ENCODE data around the gene CYP24A1.

CYP24A1 gene

GRCh38 chr20:54148947-54149764 is 24.6 kb downstream of the CYP24A1 start:
- Mint-ChIP-seq H3K27ac (no peak overlapping the region), H3K9me3 (no peaks in the 10 kb centered on the region), H3K36me3 (ENCODE audit: low read depth) (no peaks in the 10 kb centered on the region), H3K4me3 (no peak overlapping the region), H3K4me1 (ENCODE audit: low read depth) (no peaks in the 10 kb centered on the region), H3K27me3 (peaks cover 7% of the 10 kb centered on the region)

GRCh38 chr20:54146672-54147071 is 27.1 kb downstream of the CYP24A1 start:
- no peaks in the 10 kb centered on the region for H3K36me3 Mint-ChIP-seq (ENCODE audit: low read depth)
- peaks cover 11% of the 10 kb centered on the region for H3K27me3 Mint-ChIP-seq
- no peaks in the 10 kb centered on the region for H3K4me1 Mint-ChIP-seq (ENCODE audit: low read depth)
- no peak overlapping the region for H3K4me3 Mint-ChIP-seq
- H3K27ac Mint-ChIP-seq, result no peak overlapping the region
- no peaks in the 10 kb centered on the region for H3K9me3 Mint-ChIP-seq

GRCh38 chr20:54144847-54145414 is 28.9 kb downstream of the CYP24A1 start:
- Mint-ChIP-seq H3K9me3 (no peaks in the 10 kb centered on the region), H3K27me3 (peaks cover 15% of the 10 kb centered on the region), H3K27ac (no peak overlapping the region), H3K4me1 (ENCODE audit: low read depth) (no peaks in the 10 kb centered on the region), H3K4me3 (no peak overlapping the region), H3K36me3 (ENCODE audit: low read depth) (no peaks in the 10 kb centered on the region)

GRCh38 chr20:54140927-54141566 is 32.7 kb downstream of the CYP24A1 start:
- H3K27ac Mint-ChIP-seq, result no peak overlapping the region
- no peak overlapping the region for H3K4me3 Mint-ChIP-seq
- no peaks in the 10 kb centered on the region for H3K36me3 Mint-ChIP-seq (ENCODE audit: low read depth)
- H3K27me3 Mint-ChIP-seq, result peaks cover 19% of the 10 kb centered on the region
- no peaks in the 10 kb centered on the region for H3K9me3 Mint-ChIP-seq
- no peaks in the 10 kb centered on the region for H3K4me1 Mint-ChIP-seq (ENCODE audit: low read depth)

GRCh38 chr20:54140486-54140885 is 33.3 kb downstream of the CYP24A1 start:
- Mint-ChIP-seq H3K9me3 (no peaks in the 10 kb centered on the region), H3K4me3 (no peak overlapping the region), H3K27me3 (peaks cover 19% of the 10 kb centered on the region), H3K36me3 (ENCODE audit: low read depth) (no peaks in the 10 kb centered on the region), H3K27ac (no peak overlapping the region), H3K4me1 (ENCODE audit: low read depth) (no peaks in the 10 kb centered on the region)

- Mint-ChIP-seq H3K4me1 (ENCODE audit: low read depth) (no peaks in the 10 kb centered on the region), H3K36me3 (ENCODE audit: low read depth) (no peaks in the 10 kb centered on the region), H3K27me3 (peaks cover 19% of the 10 kb centered on the region), H3K4me3 (no peak overlapping the region), H3K27ac (no peak overlapping the region), H3K9me3 (no peaks in the 10 kb centered on the region)
Measured at GRCh38 chr20:54140067-54140466, 33.7 kb downstream of the CYP24A1 start.

- H3K4me1 Mint-ChIP-seq (ENCODE audit: low read depth), result no peaks in the 10 kb centered on the region
- H3K9me3 Mint-ChIP-seq, result no peaks in the 10 kb centered on the region
- H3K4me3 Mint-ChIP-seq, result no peak overlapping the region
- peaks cover 19% of the 10 kb centered on the region for H3K27me3 Mint-ChIP-seq
- no peak overlapping the region for H3K27ac Mint-ChIP-seq
- no peaks in the 10 kb centered on the region for H3K36me3 Mint-ChIP-seq (ENCODE audit: low read depth)
Measured at GRCh38 chr20:54139188-54139587, 34.6 kb downstream of the CYP24A1 start.

GRCh38 chr20:54138427-54138826 is 35.4 kb downstream of the CYP24A1 start:
- Mint-ChIP-seq H3K27ac (no peak overlapping the region), H3K27me3 (peaks cover 19% of the 10 kb centered on the region), H3K4me3 (no peak overlapping the region), H3K4me1 (ENCODE audit: low read depth) (no peaks in the 10 kb centered on the region), H3K9me3 (no peaks in the 10 kb centered on the region), H3K36me3 (ENCODE audit: low read depth) (no peaks in the 10 kb centered on the region)

GRCh38 chr20:54137115-54137514 is 36.7 kb downstream of the CYP24A1 start:
- H3K36me3 Mint-ChIP-seq (ENCODE audit: low read depth), result no peaks in the 10 kb centered on the region

GRCh38 chr20:54134445-54135220 is 39.2 kb downstream of the CYP24A1 start:
- no peaks in the 10 kb centered on the region for H3K4me1 Mint-ChIP-seq (ENCODE audit: low read depth)
- no peak overlapping the region for H3K27ac Mint-ChIP-seq
- H3K4me3 Mint-ChIP-seq, result no peak overlapping the region

More at GRCh38 chr20:54137115-54137514, 36.7 kb downstream of the CYP24A1 start:
- H3K27ac Mint-ChIP-seq, result no peak overlapping the region
- peaks cover 15% of the 10 kb centered on the region for H3K27me3 Mint-ChIP-seq
- H3K4me1 Mint-ChIP-seq (ENCODE audit: low read depth), result no peaks in the 10 kb centered on the region
- no peak overlapping the region for H3K4me3 Mint-ChIP-seq
- H3K9me3 Mint-ChIP-seq, result no peaks in the 10 kb centered on the region

GRCh38 chr20:54133434-54134427 is 40.1 kb downstream of the CYP24A1 start:
- Mint-ChIP-seq H3K27ac (no peak overlapping the region), H3K27me3 (peaks cover 8% of the 10 kb centered on the region), H3K4me1 (ENCODE audit: low read depth) (no peaks in the 10 kb centered on the region), H3K9me3 (no peaks in the 10 kb centered on the region), H3K4me3 (no peak overlapping the region), H3K36me3 (ENCODE audit: low read depth) (no peaks in the 10 kb centered on the region)

More at GRCh38 chr20:54134445-54135220, 39.2 kb downstream of the CYP24A1 start:
- Mint-ChIP-seq H3K27me3 (peaks cover 14% of the 10 kb centered on the region), H3K36me3 (ENCODE audit: low read depth) (no peaks in the 10 kb centered on the region), H3K9me3 (no peaks in the 10 kb centered on the region)

GRCh38 chr20:54132612-54133433 is 41.0 kb downstream of the CYP24A1 start:
- H3K9me3 Mint-ChIP-seq, result no peaks in the 10 kb centered on the region
- peaks cover 3% of the 10 kb centered on the region for H3K27me3 Mint-ChIP-seq
- no peaks in the 10 kb centered on the region for H3K4me1 Mint-ChIP-seq (ENCODE audit: low read depth)
- H3K36me3 Mint-ChIP-seq (ENCODE audit: low read depth), result no peaks in the 10 kb centered on the region
- H3K27ac Mint-ChIP-seq, result no peak overlapping the region
- H3K4me3 Mint-ChIP-seq, result no peak overlapping the region
